NCI-H748 (cell line): ENCODE data around the gene AEBP1.

Experiments used
- DNase-seq: peaks from one replicate; lab custom pipeline; 2025; ENCODE audit not compliant: unreplicated experiment; lab: John Stamatoyannopoulos, UW

AEBP1 gene

DNA sequence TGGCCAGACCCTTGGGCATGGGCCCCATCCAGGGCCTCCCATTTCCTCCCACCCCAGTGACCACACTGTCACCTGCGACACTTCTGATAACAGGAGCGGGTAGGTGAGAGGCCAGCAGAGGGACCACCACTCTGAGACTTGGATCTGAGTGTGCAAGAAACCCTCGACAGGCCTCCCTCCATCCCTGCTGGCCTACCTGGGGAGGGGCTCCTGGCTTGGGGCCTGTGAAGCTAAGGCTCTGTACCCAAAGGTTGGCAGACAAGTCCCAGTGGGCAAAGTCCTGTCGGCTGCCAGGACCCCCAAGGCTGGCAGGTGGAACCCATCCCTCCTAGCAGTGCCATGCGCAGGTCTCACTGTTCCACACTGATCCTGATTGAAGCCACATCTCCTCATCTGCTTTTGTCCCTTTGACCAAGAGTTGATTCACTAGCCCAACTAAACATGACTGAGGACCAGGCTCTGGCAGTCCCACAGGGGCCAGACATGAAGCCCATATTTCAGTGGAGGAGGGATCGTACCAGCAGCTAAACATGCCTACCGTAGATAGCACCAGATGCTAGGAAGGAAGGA, 37.6 kb upstream of the AEBP1 start:
- no peak for DNase-seq

DNA sequence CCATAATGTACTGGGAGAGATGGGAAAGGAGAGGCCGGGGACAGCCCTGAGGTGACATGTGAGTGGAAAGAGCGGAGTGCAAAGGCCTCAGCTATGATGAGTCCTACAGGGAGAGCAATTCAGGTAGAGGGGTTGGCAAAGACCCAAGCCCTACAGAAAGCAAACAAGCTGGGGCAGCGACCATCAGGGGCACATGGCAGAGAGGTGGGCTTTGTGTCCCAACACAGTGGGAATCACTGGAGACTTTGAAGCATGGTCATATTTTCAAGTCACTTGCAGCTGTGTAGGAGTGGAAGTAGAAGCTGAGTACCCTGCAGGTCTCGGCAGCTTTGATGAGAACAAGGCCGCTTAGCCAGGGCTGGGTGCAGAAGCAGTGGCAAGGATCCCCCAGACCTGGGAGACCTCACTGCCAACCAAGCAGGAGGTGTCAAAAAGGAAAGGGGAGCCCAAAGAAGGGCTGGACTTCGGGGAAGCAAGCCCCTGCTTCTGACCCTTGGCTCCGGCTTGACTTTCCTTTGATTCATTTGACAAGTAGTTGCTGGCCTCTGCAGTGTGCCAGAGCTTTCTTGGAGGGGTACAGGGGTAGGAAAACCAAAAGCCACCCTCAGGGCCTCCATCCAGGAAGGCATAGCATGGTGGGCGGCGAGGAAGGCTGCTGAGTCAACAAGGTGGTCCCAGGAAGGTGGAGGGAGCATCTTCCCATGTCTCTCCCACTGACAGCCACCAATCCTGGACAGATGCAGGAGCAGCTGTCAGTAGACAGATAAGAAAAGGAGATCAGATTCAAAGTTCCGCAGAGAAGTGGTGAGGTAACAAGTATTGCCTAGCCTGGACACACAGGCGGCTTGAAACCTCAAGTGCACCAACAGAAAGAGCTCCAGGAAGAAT, 36.8 kb upstream of the AEBP1 start:
- DNase-seq = no peak

DNA sequence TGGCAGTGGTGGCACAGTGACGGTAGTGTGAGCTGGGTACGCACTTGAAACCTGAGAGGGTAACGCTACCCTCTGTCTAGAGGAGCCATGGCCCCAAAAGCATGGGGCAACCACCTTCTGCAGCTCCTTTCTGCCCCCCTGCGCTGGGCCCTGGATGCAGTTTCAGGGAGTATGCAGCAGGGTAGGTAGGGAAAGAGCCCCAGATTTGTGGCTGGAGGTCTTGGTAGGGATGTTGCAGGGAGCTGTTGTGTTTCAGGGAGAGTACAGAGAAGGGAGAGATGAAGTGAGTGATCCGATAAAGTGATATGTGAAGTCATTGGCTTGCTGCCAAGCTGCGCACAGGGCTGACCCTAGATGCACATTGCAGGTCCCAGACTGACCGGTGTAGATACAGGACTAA, 36.1 kb upstream of the AEBP1 start:
- DNase-seq = peak; percentile 52

DNA sequence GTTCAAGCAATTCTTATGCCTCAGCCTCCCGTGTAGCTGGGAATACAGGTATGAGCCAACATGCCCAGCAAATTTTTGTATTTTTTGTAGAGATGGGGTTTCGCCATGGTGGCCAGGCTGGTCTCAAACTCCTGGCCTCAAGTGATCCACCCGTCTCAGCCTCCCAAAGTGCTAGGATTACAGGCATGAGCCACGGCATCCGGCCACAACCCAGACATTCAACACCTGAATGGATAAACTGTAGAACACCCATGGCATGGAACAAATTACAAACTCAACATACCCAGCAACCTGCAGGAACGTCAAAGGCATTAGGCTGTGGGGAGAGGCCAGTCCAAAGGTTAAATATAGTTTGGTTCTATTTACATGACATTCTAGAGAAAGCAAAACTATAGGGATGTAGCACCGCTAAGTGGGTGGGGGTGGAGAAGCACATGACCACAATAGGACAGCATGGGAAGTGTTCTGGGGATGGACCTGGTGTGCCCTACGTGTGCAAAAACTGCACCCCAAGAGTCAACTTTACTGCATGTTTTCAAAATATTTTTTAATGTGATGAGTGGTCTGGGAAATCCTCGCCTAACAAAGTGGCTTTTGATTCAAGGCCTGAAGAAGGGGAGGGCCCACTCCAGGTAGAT, 32.3 kb upstream of the AEBP1 start:
- DNase-seq = no peak

DNA sequence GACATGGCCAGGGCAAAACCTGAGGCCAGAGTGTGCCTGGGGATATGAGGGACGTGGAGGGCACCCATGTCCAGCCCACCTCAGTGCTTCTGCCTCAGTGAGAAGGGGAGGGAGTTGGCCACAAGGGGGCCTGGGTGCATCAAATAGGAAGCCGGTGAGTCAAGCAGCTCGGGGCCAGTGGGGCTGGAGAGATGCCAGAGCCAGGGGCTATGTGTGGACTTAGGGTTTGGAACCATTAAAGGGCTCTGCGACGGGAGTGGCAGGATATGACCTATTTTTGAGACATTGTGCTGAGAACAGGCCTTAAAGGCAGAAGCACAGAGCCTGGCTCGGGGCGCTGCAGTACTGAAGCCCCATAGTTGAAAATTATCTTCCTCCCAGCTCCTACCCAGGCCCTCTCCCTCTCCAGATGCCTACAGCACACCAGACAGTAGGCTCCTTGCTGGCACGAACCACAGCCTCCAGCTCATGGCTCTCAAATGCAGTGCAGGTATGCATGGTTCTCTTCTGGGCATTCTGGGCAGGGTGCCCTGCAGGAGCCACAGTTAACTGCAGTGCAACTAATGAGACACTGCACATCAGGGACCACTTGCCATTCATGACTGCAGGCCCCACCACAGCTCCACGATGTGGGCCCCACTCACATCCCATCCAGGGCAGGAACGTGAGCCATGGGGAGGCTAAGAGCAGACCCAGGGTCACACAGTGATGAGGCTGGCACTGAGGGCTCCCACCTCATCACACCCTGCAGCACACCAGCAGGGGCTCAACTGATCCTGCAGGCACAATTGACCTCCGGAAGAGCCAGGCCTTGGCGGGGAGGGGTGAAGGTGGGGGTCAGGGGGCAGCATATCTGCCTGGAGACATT, 31.5 kb upstream of the AEBP1 start:
- DNase-seq = peak; percentile 72

DNA sequence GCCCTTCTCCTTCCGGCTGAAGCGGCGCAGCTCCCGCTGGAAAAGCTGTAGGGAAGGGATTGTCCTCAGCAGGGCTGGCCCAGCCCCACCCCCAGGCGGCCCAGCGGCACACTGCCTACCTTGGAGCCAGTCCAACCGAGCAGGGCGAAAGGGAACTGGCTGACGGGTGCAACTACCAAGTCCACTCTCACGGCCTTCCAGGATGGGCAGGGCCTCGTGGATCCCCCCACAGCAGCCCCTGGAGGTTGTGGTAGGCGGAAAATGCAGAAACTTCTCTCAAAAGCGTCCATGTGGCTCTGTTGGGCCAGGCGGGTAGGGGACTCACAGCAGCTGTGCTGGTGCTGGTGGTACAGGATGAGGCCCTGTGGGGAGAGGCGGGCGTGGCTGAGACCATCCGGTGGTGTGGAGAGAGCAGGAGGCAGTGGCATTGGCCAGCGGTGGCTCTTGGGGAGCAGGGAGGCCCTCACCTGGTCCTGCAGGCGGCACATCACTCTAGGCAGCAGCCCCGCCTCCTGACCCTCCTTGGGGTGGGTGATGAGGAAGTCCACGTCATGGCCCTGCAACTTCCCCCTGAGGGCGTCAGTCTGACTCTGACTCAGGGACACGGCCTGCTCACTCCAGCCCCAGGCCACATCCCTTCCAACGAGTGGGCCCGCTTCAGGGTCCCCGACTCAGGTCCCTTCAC, 30.3 kb upstream of the AEBP1 start:
- no peak for DNase-seq

DNA sequence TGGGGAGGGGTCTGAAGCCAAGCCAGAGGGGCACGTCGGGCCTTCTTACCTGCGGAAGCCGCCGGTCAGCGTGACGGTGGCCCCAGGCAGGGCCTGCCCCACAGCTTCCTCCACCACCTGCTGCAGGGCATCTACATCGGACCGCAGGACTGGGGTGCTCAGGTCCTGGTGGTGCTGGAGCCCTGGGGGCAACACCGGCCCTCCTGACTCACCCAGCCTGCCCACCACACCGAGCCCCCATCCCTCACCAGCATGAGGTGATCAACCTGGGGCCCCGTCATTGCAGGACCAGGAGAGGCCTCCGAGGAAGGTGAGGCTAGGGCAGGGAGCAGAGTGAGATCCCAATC, 29.8 kb upstream of the AEBP1 start:
- DNase-seq = no peak

DNA sequence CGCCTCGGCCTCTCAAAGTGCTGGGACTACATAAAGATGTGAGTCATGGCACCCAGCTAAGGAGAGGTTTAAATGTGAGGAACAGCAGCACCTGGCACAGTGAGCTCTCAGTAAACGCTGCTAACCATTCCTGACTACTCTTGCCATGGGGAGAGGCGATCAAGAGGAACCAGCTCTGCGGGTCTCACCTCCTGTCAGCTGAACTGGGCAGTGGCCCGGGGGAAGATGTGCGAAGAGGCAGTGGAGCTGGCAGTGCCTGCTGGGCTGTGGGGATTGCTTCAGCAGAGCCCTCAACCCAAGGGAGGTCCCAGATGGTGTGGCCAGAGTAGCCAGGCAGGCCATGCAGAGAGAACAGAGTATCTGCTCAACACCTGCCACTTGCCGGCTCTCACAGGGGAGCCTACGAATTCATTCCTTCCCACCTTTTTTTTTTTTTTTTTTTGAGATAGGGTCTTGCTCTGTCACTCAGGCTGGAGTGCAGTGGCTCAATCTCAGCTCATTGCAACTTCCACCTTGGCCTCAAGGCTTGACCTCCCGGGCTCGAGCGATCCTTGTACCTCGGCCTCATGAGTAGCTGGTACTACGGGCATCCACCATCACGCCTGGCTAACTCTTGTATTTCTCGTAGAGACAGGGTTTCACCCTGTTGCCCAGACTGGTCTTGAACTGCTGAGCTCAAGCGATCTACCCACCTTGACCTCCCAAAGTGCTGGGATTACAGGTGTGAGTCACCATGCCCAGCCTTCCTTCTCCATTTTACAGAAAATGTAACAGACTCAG, 28.7 kb upstream of the AEBP1 start:
- no peak for DNase-seq

DNA sequence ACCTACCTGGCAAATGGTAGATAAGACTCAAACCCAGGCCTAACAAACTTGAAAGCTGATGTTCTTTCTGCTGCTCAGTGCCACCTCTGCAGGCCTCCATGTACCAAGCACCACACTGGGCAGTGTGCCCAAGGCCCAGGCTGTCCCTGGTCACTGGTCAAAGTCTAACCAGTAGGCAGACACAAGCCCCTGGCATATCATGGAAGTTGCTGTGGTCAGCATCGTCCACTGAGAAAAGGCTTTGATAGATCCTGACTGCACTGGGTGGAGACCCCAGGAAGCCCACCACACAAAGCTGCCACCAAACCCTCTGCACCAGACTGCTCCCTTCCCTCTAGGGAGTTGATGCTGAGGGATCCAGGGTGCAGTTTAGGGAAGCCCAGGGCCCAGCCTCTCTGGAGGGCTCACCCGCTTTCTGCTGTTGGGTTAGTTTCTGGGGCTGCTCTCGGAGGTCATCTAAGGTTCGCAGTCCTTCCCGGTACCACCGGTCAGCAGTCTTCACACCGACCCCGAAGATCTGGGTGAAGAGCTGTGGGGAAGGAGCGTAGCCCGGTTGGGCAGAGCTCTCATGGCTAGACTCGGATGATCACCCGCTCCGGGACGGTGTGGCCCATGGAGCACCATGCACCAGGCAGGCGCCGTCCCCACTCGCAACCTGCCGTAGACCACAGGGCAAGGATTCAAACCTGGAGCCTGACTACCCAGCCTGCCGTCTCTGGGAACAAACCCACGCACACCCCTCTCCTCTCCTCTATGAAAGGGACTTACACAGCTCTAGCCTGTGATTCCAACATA, 27.8 kb upstream of the AEBP1 start:
- no peak for DNase-seq

DNA sequence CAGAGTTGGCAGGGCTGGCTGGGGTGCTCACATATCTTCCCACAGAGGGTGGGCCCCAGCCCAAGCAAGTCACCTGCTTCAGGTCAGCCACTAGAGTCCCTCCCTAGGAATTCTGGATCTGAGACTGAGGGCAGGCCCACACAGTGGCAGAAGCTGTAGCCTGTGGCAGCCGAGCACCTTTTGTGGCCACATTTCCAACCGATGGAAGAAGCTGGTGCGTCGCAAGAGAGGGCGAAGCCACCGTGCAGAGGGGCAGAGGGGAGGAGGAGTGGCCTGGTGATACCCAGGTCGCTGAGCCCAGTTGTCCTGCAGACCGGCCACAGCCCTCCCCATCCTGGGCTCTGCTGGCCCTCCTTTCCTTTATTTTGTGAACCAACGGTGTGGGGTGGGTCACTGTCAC, 27.1 kb upstream of the AEBP1 start:
- no peak for DNase-seq

DNA sequence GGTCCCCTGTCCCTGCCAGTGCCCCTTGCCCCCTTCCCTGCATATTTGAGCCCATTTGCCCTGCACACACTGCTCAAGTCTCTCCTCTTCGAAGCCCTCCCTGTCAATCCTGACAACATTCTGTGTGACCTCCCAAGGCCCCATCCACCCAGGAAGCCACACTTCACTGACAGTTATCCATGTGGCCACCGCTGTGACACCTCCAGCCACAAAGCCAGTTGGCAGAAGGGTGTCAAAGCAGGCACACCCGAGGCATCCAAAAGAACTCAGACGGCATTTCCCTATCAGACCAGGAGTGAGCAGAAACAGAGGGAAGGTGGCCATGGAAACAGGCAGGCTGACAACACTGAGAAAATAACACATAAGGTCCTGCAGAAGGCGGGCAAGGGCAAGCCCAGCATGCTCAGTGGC, 26.5 kb upstream of the AEBP1 start:
- DNase-seq = no peak

DNA sequence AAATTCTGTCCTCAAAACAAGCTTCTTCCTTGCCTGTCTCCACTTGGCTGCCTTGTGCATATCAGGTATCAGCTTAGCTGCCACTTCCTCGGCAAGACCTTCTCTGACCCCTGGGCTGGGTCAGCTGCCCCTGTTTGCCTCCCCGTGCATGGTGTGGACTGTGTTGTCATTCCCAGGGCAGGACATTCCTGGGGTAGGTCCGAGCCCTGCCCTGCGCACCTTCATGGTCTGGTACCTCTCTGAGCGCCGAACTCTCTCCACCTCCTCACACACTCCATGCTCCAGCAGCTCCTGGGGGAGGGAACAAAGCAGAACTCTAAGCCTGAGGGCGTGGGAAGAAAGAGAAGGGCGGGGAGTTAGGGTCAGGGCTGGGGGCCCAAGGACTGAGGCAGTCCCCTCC, 25.6 kb upstream of the AEBP1 start:
- DNase-seq = no peak

DNA sequence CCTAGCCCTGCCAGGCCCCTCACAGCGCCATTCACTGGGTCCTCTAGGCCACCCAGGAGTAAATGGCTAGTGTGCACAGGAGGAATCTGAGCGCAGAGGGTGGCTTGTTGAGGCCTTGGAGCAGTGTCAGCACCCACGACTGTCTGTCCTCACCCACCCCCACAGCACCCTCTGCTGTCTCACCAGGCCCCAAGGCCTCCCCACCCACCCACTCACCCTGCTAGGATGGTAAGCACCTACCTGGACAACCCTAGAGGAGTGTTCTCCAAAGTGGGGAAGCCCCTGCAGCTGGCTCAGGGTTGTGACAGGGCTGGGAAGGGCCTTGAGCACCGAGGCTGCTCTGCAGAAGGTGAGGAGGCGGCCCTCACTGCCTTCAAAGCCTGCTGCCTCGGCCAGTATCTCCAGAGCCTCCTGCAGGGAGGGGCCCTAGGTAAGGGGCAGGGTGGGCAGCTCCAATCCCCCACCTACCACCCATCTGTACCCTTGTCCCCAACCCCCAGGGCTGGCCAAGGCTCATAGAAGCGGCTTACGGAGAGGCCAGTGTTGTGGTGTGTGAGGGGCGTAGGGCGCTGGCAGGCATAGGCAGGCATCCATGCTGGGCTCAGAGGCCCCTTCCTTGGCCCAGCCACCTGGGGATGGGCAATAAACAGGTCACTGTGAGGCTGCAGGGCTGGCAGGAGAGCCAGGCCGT, 24.7 kb upstream of the AEBP1 start:
- DNase-seq = no peak

DNA sequence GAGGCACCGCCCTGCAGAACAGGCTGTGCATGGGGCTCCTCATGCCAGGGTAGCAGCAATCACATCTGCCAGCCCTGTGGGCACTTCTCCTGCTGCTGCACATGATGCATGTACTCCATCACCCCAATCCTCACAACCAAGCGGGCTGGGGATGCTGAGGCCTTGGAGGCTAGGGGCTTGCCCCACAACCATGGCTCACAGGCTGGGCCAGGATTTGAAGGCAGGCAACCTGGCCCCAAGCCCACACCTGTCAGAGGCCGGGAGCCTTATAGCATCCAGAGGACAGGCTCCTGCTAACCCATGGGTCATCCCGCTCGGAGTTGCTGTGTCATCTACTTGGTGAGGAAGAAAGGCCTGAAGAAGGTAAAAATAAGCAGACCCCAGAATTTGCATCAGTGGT, 24.0 kb upstream of the AEBP1 start:
- DNase-seq = no peak

DNA sequence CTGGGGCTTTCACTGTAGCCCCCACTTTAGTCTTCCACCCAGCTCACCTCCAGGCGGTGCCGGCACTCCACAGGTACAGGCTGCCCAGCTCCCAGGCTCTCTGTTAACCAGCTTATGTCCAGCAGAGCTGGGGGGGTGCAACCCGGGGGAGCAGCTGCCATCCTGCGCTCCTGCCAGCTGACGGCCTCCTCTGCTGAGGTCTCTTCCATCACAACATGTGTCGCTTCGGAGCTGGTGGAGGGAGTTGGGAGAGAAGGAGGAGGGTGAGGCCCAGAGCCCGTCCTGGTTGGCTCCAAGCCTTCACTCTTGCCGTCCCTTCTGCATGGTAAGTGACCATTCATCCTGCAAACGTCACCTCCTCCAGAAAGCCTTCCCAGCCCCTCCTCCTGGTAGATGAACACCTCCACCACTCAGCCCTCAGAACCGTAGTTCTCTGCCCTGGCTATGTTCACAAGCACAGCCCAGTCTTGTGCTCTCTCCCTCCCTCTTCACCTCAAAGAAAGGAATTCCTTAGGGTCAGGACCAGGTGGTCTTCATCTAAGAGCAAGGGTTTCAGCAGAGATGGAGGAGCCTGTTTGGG, 23.4 kb upstream of the AEBP1 start:
- DNase-seq = no peak

DNA sequence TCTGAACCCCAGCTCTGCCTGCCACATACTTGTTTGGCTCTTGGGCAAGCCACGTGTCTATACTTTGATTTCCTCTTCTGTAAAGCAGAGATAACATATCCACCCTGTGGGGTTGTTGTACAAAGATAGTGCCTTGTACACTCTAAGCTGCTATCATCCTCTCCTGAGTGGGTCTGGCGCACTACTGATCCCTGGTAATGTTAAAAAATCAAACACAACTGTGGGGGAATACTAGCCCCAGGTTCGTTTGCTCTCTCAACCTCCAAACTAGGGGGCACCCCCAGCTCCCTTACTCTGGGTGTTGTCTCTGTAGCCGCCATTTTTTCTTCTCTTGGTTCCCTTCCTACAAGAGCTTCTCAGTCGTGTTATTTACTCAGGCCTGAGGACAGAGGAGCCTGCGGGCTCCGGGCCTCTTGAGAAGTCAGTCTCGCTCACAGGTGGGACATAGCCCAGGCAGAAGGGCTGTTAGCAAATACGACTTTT, 22.8 kb upstream of the AEBP1 start:
- no peak for DNase-seq

DNA sequence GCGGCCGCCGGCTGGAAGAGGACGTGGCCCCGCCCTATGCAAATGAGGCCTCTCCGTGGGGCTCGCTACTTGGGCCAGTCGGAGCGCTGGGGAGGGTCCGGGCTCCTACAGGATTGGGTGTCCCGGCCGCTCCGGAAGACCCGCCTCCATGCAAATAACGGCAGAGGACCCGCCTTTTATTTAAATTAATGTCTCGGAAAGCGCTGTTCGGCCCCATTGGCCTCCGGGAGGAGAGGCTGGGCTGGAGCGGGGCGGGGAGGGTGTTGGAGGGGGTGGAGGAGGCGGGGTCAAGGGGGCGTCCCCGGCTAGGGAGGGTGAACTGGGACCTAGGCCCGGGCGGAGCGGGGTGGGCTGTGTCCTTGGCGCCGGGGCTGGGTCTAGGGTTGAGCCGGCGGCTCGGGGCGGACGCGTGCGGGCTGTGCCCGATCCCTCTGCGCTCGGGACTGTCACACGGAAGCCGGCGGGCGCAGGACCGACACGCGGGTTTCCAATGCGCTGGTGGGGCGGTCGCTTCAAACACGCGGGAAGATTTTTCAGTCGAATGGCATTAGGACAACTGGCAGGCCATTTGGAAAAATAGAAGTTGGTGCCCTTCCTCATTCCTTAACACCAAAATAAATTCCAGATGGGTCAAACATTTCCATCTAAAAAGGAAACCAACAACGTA, 21.5 kb upstream of the AEBP1 start:
- peak; percentile 99 for DNase-seq

DNA sequence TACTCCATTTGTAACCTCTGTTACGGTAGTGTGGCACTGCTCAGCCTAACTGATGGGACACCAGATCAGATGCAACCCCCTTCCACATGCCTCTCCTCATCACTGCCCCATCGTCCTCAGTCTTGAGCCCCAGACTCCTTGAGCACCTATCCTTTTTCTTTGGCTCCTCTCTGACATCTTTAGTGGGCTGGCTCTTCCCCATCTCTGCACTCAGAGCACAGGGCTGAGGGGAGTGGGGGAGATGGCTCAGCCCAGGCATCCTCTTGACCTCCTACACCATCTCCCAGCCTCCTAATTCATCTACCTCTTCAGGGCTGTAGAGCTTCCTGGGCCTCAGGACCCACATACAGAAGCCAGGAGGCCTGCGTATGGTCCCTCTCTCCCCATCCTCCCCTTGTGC, 20.3 kb upstream of the AEBP1 start:
- no peak for DNase-seq
